Stimulated activated CD8-positive, alpha-beta memory T cell treated with anti-CD3 and anti-CD28 coated beads, Interleukin-2, amount 100 ng/mL, for 48 hours (primary cell): Measurements from ENCODE around the gene SELENOO.

ENCODE experiments used
- DNase-seq, 2 donors: peaks; one replicate each; pipeline ENCODE4 v3.0.0-alpha.2; 2020; ENCODE audit warnings: low read depth in 2 of 2

The SELENOO gene

DNA sequence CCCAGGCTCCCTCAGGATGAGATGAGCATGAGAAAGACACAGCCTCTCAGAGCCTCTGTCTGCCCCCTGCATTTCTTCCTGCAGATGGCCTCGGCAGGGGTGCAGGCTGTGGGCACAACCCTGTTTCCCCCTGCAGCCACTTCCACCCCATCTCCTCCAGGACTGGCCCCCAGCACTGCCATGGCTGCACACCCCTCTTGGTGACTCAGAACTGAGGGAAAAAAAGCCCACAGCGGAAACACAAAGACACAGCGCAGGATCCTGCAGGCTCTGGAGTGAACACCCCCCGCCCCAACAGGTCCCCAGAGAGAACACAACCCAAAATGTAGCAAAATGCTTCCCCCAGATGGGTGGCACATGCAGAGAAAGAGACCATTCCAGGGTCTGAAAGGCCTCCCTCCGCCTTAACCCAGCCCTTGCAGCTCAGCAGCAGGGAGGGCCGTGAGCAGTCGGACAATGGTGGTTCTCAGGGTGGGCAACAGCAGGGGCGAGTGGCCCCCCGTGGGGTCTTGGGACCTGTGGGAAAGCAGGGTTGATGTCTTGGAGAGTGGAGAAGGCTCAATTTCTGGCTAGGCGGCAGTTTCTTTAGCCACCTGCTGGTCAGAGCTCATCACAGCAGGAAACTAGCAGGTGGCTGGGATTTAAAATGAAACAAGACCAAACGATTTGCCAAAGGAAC is 36.1 kb downstream of the SELENOO start:
- no peak for DNase-seq

DNA sequence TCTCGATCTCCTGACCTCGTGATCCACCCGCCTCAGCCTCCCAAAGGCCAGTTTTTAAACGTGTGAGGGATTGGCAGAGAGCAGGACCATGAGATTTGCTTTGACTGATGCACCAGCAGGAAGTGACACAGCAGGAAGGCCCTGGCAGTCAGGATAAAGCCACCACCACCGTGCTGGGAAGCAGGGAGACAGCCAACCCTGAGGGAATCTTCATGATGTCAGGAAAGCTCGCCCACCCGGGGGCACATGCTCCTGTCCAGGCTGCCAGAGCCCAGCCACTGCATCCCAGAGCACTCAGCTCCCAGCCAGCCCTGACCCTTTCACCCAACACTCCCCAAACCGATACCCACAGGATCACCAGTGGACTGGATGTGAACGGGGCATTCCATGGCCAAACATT is 37.9 kb downstream of the SELENOO start:
- DNase-seq: no peak

- DNase-seq: no peak
Observed at GRCh38 chr22:50242406-50242949, 41.7 kb downstream of the SELENOO start.

- no peak for DNase-seq
Observed at GRCh38 chr22:50243685-50244419, 43.0 kb downstream of the SELENOO start.

DNA sequence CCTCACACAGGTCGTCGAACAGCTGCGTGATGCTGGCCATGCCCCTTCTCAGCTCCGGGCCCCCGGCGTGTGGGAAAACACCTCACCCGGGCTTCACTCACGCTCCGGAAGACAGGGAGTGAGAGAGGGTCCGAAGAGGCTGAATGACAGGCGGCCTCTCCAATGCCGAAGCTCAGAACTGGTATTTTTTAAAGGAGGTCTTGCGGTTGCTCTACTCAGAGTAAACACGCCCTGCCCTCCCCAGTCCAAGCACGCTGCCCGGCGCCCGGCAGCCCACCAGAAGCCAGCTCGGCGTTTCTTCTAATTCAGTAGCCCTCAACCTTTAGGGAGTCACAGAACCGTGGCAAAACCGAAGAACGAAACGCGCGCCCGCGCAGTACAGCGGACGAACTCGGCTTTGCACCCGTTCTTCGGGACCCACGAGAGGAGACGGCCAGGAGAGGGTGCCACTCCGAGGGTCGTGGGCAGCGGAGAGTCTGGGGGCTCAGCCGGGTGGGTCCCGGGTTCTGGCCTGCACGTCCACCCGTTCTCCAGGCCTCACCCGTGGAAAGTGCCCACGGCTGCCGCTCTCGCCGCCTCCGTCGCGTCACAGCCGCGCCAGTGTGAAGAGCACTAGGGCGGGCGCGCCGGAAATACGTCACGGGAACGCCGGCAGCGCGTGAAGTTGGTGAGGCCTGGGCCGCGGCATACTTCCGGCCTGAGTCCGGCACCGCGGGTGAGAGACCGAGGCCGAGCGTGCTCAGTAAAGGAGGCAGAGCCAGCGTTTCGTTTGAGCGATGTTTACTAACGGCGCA is 43.8 kb downstream of the SELENOO start, which contains the start of gene TUBGCP6:
Gene TUBGCP6, minus strand, starts transcription at position 604 of the 794 bp plus-strand sequence. Its CDS starts 564 bp downstream, at position 40.
- peak; percentile 91 to 92 for DNase-seq

GRCh38 chr22:50245214-50246072 is 44.6 kb downstream of the SELENOO start:
- DNase-seq: no peak

- DNase-seq: no peak
Observed at GRCh38 chr22:50246242-50247175, 45.7 kb downstream of the SELENOO start.

DNA sequence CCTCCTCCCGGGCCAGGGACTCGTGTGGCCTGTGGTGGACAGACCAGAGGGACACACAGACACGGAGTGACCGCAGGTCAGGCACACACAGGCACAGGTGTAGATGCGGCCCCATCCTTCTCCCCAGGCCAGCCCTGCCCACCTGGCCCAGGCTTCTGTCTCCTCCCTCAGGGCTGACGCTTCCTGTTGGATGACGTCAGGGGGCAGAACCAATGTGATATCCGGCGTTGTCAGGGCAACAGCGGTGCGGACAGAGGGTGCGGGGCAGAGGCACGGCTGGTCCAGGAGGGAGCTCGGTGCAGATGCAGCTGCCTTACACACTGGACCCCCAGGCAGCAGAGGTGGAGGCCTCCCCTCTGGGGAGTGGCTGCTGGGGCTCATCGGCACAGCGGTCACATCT is 46.9 kb downstream of the SELENOO start:
- no peak for DNase-seq

GRCh38 chr22:50248196-50249081 is 47.6 kb downstream of the SELENOO start:
- DNase-seq: no peak

- no peak for DNase-seq
Observed at GRCh38 chr22:50249341-50250248, 48.8 kb downstream of the SELENOO start.

- DNase-seq: no peak
Observed at GRCh38 chr22:50250249-50250554, 49.4 kb downstream of the SELENOO start.

- DNase-seq: peak; percentile 79 to 81
Observed at GRCh38 chr22:50250555-50251476, 50.0 kb downstream of the SELENOO start, which contains the start of gene HDAC10. Gene HDAC10 (minus strand): TSS chr22:50251265. CDS start chr22:50251032, 233 bp downstream.

DNA sequence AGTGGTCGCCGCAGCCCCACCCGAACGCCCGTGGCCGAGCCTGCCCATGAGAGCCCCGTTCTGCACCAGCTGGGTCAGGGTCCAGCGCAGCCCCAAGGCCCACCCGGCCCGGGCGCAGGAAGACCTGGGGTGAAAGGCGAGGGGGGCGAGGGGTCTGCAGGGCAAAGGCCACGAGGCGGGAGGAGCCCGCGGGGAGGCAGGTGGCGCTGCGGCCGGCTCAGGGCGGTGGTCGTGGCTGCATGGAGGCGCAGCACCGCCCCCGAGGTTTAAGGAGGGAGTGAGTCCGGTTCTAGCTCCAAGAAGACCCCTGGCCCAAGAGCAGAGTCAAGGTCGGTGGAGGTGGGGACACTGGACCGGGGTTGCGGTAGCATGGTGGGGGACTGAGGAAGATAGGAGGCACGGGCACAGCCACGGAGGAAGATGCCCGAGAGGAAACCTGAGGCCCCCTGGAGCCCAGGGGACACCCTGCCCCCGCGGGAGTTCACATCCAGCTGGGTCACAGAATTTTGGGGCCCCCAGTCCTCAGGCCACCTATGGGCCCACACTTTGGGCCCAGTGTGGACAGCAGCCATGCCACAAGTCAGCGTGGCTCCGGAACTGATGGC is 50.8 kb downstream of the SELENOO start:
- DNase-seq: no peak

- peak; percentile 54 to 55 for DNase-seq
Observed at GRCh38 chr22:50252082-50253045, 51.6 kb downstream of the SELENOO start.
